HG03469 (cell line): ENCODE measurements around the gene PRR5L.
"Not testable (repeated sequence)": the region's sequence is repeated elsewhere in the genome, so short reads cannot be mapped to it uniquely, and the experiment has no call there.

Experiments
- ATAC-seq: cut with Tn5 transposase; IDR thresholded peaks from one replicate; pipeline ENCODE4 v1.9.1; 2021; ENCODE audit warnings: mild to moderate bottlenecking, moderate library complexity, moderate number of reproducible peaks; ENCODE audit not compliant: unreplicated experiment

The PRR5L gene

GRCh38 chr11:36488096-36488495, 192.0 kb downstream of the PRR5L start:
- ATAC-seq = no peak

GRCh38 chr11:36490026-36490806, 194.1 kb downstream of the PRR5L start:
- ATAC-seq = no peak

GRCh38 chr11:36492724-36493304, 196.7 kb downstream of the PRR5L start:
- peak; percentile 49 for ATAC-seq

DNA sequence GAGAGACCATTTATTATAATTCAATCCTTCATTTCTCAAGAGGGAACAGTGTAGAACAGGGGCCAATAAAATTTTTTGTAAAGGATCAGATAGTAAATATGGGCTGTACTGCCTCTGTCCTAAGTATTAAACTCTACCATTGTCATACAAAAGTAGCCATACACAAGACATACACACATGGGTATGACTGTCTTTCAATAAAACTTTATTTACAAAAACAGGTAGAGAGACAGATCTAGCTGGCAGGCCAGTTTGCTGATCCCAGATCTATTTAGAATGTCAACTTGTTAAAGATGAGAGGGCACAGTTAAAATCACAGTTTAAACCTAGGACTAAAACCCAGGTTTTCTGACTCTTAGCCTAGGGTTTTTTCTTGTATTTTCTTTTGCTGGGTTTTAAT, 197.2 kb downstream of the PRR5L start:
- ATAC-seq = no peak

- no peak for ATAC-seq
Measured at GRCh38 chr11:36498721-36499120, 202.6 kb downstream of the PRR5L start.

DNA sequence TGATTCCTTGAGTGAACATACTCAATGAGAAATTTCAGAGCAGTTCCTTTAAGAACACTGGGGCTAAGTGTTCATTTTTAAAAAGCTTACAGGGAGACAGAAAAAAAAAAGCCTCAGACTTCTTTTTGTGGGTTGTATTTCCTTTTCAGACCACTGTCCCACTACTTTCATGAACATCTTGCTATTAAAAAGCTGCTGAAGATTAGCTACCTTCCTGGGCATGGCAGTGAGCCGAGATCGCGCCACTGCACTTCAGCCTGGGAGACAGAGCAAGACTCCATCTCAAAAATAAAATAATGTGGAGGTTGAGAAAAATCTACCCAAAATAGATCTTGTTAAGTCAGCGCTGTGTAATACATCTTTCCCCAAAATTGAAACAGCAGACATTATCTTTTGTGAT, 203.2 kb downstream of the PRR5L start:
- ATAC-seq = no peak

GRCh38 chr11:36500315-36500721, 204.2 kb downstream of the PRR5L start:
- ATAC-seq = peak; percentile 97

- no peak for ATAC-seq
Measured at GRCh38 chr11:36501236-36501635, 205.1 kb downstream of the PRR5L start.

- ATAC-seq = no peak
Measured at GRCh38 chr11:36507824-36508489, 211.9 kb downstream of the PRR5L start.

DNA sequence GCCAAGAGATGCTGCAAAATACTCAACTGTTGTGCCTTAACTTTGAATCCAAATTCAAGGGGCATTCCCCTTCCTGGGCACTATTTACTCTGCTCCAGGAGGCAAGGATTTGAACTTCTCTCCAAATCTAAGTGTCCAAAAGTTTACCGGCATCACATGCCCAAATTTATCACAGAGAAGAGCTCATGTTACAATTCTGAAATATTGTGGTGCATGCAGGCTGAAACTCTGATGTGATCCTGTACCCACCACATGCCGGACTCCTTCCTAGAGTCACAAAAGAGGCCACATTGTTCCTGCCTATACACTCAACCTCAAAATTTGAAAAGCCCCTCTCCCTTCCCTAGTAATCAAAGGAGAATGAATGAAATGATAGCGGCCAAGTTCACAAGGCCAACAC, 212.7 kb downstream of the PRR5L start:
- ATAC-seq = no peak

DNA sequence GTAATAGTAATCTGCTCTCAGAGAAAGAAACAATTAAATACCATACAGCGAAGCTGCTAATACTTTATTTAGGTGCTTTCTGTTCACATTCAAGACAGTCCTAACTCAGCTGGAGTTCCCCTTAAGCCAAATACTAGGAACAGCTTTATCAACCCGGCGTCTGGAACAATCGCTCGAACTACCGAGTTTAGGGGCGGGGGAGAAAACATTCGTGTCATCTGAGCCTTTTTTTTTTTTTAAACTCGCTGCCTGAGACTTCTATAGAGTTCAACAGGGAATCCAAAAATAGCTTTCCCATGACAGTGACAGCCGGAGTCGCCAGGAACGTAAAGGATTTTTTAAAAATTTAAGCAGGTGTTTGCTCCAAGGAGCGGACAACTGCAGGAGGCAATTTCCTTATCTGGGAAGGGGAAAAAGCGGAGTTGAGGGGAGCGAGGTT, 213.1 kb downstream of the PRR5L start:
- no peak for ATAC-seq

DNA sequence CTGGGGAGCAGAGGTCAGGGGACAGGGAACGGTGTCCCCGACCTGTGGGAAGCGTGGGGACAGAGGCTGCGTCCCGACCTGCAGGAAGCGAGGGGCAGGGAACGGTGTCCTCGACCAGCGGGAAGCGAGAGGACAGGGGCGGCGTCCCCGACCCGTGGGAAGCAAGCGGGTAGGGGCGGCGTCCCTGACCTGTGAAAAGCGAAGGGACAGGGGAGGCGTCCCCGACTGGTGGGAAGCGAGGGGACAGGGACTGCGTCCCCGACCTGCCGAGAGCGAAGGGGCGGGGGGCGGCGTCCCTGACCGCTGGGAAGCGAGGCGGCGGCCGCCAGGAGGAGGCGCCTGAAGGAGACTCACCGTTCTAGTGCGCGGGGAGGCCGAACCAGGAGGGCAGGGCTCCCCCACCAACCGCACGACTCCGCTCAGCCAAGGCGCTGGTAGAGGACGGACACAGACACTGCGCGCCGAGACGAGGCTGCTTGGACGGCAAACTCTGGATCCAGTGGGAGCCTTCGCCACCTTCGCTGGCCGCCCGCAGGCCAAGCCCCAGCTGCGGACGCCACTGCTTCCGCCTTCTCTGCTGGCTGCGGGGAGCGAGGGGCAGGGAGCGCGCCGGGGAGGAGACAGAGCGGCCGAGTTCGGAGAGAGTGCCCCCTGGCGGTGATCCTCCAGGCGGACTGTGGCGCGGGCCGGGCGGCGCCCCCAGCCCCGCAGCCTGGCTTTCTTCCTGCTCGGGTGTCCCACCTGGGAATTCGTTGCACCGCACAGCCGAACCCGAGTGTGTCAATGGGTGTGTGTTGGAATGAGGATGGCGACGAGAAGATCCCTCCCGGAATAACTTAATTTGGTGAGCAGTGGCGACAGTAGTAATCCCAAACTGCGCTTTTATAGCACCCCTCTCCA, 213.9 kb downstream of the PRR5L start, which contains the start of gene TRAF6:
Gene TRAF6 (minus strand): TSS at position 579 of the 900 bp plus-strand sequence. CDS start 8,757 bp downstream, outside the sequence.
- peak; percentile 91 for ATAC-seq

DNA sequence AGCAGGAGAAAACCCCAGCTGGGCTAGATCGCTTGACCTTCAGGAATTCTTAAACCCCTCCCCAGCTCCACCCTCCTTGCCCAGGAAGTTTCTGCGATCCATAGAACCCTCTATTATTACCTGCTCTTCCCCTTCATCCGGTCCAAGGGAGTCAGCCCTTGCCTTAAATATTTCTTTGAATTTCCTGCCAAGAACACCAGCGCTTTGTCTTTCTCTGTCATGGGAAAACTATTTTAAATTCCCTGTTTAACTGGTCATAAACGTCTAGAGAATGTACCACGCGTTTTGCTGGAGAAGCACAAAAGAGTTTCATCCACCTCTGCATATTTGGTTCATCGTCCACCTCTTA, 214.5 kb downstream of the PRR5L start:
- no peak for ATAC-seq

GRCh38 chr11:36511062-36511461, 215.0 kb downstream of the PRR5L start:
- not testable (repeated sequence) for ATAC-seq

DNA sequence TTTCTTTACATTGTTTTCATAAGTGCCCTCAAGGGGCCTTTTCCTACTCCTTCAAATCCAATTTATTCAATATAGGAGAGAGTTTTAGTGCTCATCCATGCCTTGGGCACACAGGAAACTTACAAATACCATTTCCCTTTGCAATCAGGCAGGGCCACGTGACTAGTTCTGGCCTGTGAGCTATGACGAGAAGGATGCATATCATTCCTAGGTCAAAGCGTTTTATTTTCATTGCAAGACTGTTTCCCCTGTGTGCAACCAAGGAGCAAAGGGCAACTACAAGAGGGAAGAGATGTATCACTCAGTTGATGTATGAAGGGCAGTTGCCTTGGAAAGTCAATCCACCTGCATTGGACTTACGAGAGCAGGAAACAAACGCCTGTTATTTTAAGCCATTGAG, 215.9 kb downstream of the PRR5L start:
- no peak for ATAC-seq

GRCh38 chr11:36513965-36514364, 217.9 kb downstream of the PRR5L start:
- no peak for ATAC-seq
